ENCODE results near the gene ECD.
A peak's percentile ranks its signal among the peaks of the same experiment; 100 is the strongest.

ECD gene

GRCh38 chr10:73131913-73132686, 35.7 kb downstream of the ECD start:
- TF ChIP-seq GATA2 (IDR thresholded peaks at IDR 0.05; ENCODE audit: low read depth, low read length) (no peak), GATA3 (IDR thresholded peaks at IDR 0.05; ENCODE audit: low read depth, low read length) (no peak)

- TF ChIP-seq GATA3 (IDR thresholded peaks at IDR 0.05; ENCODE audit: low read depth, low read length) (no peak), GATA2 (IDR thresholded peaks at IDR 0.05; ENCODE audit: low read depth, low read length) (no peak)
Measured at GRCh38 chr10:73131301-73131700, 36.5 kb downstream of the ECD start.

GRCh38 chr10:73126343-73126742, 41.5 kb downstream of the ECD start:
- TF ChIP-seq GATA3 (IDR thresholded peaks at IDR 0.05; ENCODE audit: low read depth, low read length) (no peak), GATA2 (IDR thresholded peaks at IDR 0.05; ENCODE audit: low read depth, low read length) (no peak)

DNA sequence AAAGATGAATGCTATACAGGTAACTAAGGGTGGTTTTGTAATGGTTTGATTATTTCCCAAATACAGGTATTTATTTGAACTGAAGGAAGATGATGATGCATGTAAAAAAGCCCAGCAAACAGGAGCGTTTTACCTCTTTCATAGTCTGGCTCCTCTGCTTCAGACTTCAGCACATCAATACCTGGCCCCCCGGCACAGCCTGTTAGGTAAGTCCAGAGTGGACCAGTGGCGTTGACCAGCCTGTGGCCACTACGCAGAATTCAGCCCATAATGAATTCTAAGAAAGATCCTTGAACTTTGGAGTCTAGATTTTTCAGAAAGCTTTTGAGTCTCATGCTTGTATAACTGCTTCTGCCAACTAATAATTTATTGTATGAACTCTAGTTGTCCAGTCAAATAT, 47.9 kb downstream of the ECD start:
- TF ChIP-seq GATA2 (IDR thresholded peaks at IDR 0.05; ENCODE audit: low read depth, low read length) = no peak
- TF ChIP-seq GATA3 (IDR thresholded peaks at IDR 0.05; ENCODE audit: low read depth, low read length) = no peak

- TF ChIP-seq GATA2 (IDR thresholded peaks at IDR 0.05; ENCODE audit: low read depth, low read length) (no peak), GATA3 (IDR thresholded peaks at IDR 0.05; ENCODE audit: low read depth, low read length) (no peak)
Measured at GRCh38 chr10:73119457-73119856, 48.4 kb downstream of the ECD start.

GRCh38 chr10:73117976-73118743, 49.6 kb downstream of the ECD start:
- TF ChIP-seq GATA3 (IDR thresholded peaks at IDR 0.05; ENCODE audit: low read depth, low read length) = no peak
- TF ChIP-seq GATA2 (IDR thresholded peaks at IDR 0.05; ENCODE audit: low read depth, low read length) = no peak

- no peak for TF ChIP-seq GATA2 (IDR thresholded peaks at IDR 0.05; ENCODE audit: low read depth, low read length)
- no peak for TF ChIP-seq GATA3 (IDR thresholded peaks at IDR 0.05; ENCODE audit: low read depth, low read length)
Measured at GRCh38 chr10:73116017-73116416, 51.8 kb downstream of the ECD start.

GRCh38 chr10:73113551-73113950, 54.3 kb downstream of the ECD start:
- TF ChIP-seq GATA2 (IDR thresholded peaks at IDR 0.05; ENCODE audit: low read depth, low read length) (no peak), GATA3 (IDR thresholded peaks at IDR 0.05; ENCODE audit: low read depth, low read length) (no peak)

DNA sequence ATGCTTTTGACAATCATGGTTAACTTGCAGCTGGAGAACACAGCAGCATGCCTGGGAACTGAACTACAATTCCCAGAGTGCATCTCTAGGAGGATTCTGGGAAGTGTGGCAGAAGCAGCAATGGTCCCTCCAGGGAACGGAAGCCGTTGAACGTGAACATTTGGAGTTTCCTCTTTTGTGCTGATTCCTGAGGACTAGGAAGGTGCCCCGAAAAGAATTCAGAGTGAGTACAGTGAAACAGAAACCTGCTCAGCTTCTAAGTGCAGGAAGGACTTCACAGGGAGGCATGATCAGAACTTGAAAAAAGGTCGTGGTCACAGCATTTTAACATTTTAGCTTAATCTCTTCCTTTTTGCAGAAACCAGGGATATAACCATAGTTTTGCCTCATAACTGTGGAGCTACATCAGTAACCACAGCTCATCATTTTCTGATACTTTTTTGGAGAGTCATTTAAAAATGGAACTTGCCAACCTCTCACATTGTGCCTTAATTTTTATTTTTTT, 57.4 kb downstream of the ECD start, which contains the start of gene NUDT13:
NUDT13 (plus strand) TSS at position 111 of the 505 bp plus-strand sequence. CDS start 3,911 bp downstream, outside the sequence.
- TF ChIP-seq GATA3 (IDR thresholded peaks at IDR 0.05; ENCODE audit: low read depth, low read length) (no peak), GATA2 (IDR thresholded peaks at IDR 0.05; ENCODE audit: low read depth, low read length) (no peak)

DNA sequence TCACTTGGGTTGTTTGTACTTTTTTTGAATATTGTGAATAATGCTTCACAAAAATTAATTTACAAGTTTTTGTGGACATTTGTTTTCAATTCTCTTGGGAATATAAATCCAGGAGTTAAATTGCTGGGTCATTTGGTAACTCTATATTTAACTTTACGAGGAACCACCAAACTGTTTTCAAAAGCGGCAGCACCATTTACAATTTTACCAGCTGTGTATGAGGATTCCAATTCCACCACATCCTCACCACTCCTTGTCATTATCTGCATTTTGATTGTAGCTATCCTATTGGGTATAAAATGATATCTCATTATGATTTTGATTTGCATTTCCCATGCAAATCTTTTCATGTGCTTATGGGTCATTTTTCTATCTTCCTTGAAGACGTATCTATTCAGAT, 61.5 kb downstream of the ECD start:
- TF ChIP-seq GATA3 (IDR thresholded peaks at IDR 0.05; ENCODE audit: low read depth, low read length) = no peak

DNA sequence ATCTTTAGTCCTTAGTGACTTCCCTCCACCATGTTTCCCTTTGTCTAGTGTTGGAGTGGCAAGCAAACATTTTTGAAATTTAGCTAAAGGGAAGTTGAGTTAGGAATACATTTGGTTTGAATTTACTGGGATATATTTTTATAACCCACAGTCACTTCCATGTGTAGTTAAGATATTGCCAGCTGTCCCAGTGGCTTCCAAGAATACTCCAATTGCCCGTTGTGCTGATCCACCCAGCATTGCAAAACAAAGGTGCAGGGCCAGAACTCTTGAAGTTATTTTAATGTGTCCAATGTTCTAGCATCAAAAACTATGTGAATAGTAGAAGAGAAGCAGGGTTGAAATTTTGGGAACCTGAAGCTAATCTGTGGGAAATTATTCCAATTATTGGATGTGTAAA, 68.7 kb downstream of the ECD start:
- TF ChIP-seq GATA2 (IDR thresholded peaks at IDR 0.05; ENCODE audit: low read depth, low read length) (no peak), GATA3 (IDR thresholded peaks at IDR 0.05; ENCODE audit: low read depth, low read length) (no peak)

DNA sequence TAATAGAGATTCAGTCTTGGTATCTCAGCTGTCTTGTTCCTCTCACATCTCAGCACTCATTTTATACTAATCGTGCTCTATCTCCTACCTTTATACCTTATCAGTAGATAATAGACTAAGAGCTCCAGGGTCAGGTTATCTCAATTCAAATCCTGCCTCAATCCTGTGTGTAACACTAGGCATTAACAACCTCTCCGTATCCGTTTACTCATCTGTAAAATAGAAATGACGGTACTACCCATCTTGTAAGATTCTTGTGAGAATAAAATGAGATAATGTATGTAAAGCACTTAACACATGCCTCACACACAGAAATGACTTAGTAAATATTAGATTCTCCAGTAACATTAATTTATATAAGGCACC, 70.5 kb downstream of the ECD start:
- no peak for TF ChIP-seq GATA2 (IDR thresholded peaks at IDR 0.05; ENCODE audit: low read depth, low read length)
- 0 out of 2 replicates have a peak, but pooled peaks have one; percentile 14 for TF ChIP-seq GATA3 (IDR thresholded peaks at IDR 0.05; ENCODE audit: low read depth, low read length)

DNA sequence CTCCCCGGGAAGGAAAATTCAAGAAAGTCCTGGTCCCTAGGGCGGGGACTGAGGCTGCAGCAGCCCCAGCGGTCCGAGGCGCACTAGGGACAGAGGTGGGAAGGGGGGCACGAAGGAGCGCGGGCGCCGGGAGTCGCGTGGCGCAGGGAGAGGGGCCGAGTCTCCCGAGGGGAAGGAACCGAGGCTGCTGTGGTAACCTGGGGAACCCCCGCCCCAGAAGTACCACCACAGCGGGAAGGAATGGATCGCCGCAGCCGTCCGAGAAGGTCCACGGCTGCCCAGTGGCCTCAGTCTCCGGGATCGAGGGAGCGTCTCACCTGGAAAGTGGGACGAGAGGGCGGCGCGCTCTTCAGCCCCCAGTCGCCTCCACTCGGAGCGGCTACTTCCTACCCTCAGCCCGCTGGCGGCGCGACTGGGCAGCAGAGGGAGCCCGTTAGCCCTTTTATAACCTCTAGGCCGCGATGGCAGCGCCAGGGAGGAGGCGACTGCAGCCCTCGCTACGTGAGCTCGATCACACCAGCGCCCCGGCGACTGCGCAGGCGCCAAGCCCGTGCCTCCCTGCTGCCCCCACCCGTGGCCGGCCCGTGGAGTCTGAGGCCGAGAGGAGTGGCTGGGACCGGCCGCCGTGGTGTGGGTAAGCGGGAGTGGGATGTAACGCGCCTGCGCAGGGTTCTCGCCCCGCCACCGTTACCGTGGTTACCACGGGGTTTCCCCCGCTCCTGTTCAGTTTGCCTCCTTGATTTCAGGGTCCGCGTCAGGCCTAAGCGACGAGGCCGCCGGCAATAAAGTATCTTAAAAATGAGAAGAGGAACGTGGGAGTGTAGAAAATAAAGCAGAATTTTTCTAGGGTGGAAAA, 71.1 kb downstream of the ECD start, which contains the start of gene P4HA1:
P4HA1 (minus strand) TSS at position 418 of the 856 bp plus-strand sequence. CDS start 21,983 bp downstream, outside the sequence.
- no peak for TF ChIP-seq GATA2 (IDR thresholded peaks at IDR 0.05; ENCODE audit: low read depth, low read length)
- no peak for TF ChIP-seq GATA3 (IDR thresholded peaks at IDR 0.05; ENCODE audit: low read depth, low read length)

- TF ChIP-seq GATA2 (IDR thresholded peaks at IDR 0.05; ENCODE audit: low read depth, low read length) (no peak), GATA3 (IDR thresholded peaks at IDR 0.05; ENCODE audit: low read depth, low read length) (no peak)
Measured at GRCh38 chr10:73096041-73096448, 71.8 kb downstream of the ECD start.

All from SH-SY5Y (cell line).